SK-N-SH (cell line): ENCODE results near the gene PFN2. TPM values are rescaled to one million over a fixed set of nuclear protein-coding genes. Genes with fewer than 3 reads are reported as not detected.

Experiments used
- CTCF ChIA-PET: fragments of 300-600, 350-600 bp; formaldehyde crosslinking; extraction: SDS; loops from one replicate; lab custom pipeline; 2021; lab: Yijun Ruan, JAX
- POLR2A ChIA-PET: fragments of 350-600 bp; sonication (Branson Sonifier 250); formaldehyde crosslinking; extraction: SDS; loops from one replicate; lab custom pipeline; 2020; ENCODE audit warnings: antibody characterized with exemption, inconsistent platforms; lab: Yijun Ruan, JAX
- DNase-seq: peaks from one replicate; pipeline ENCODE4 v3.0.0; 2012
- H2AFZ ChIP-seq: fragments of 200-600 bp; sonication (generic); 2 replicates; pipeline ENCODE4 v1.8.1; 2016; ENCODE audit warnings: antibody characterized with exemption, mild to moderate bottlenecking, low read depth
- H3F3A ChIP-seq: fragments of 200-600 bp; sonication (generic); replicated peaks from 2 replicates; pipeline ENCODE3; 2016; ENCODE audit warnings: antibody characterized with exemption, mild to moderate bottlenecking; ENCODE audit not compliant: insufficient read depth
- H3K27ac ChIP-seq, 2 experiments: fragments of 200-500 bp in 1 of 2; fragments of 200-600 bp in 1 of 2; sonication (Bioruptor generic) in 1 of 2; sonication (generic), shearing (Covaris generic) in 1 of 2; 2 replicates each; pipeline versions ENCODE4 v1.5.1 to v1.6.1; 2014 to 2016; ENCODE audit warnings: low read depth in 2 of 2, inconsistent platforms in 1 of 2, low read length in 1 of 2, mild to moderate bottlenecking in 1 of 2, mixed read lengths in 1 of 2
- H3K27me3 ChIP-seq: fragments of 200-600 bp; sonication (generic), shearing (Covaris generic); 2 replicates; pipeline ENCODE4 v1.6.1; 2016; ENCODE audit warnings: mixed run types; ENCODE audit not compliant: insufficient read depth
- H3K36me3 ChIP-seq, 2 experiments: fragments of 200-500 bp in 1 of 2; fragments of 200-600 bp in 1 of 2; sonication (Bioruptor generic) in 1 of 2; sonication (generic) in 1 of 2; replicated peaks in 1 of 2; 2 replicates each; pipeline versions ENCODE3 to v1.5.1; 2014 to 2016; ENCODE audit warnings: low read length in 1 of 2, mild to moderate bottlenecking in 1 of 2; ENCODE audit not compliant: insufficient read depth in 2 of 2, control insufficient read depth in 1 of 2
- H3K4me1 ChIP-seq, 2 experiments: fragments of 200-500 bp in 1 of 2; fragments of 200-600 bp in 1 of 2; sonication (Bioruptor generic) in 1 of 2; sonication (generic), shearing (Covaris generic) in 1 of 2; 2 replicates each; pipeline versions ENCODE4 v1.5.1 to v1.6.1; 2014 to 2016; ENCODE audit warnings: low read depth in 1 of 2, low read length in 1 of 2, mixed run types in 1 of 2; ENCODE audit not compliant: insufficient read depth in 2 of 2, control insufficient read depth in 1 of 2
- H3K4me2 ChIP-seq: fragments of 200-600 bp; sonication (generic), shearing (Covaris generic); 2 replicates; pipeline ENCODE4 v1.6.1; 2017; ENCODE audit warnings: mixed run types
- H3K4me3 ChIP-seq, 2 experiments: fragments of 200-500 bp in 1 of 2; fragments of 200-600 bp in 1 of 2; sonication (Bioruptor generic) in 1 of 2; sonication (generic), shearing (Covaris generic) in 1 of 2; 2 replicates each; pipeline versions ENCODE4 v1.5.1 to v1.8.1; 2014 to 2016; ENCODE audit warnings: low read depth in 2 of 2, inconsistent platforms in 1 of 2, low read length in 1 of 2, mild to moderate bottlenecking in 1 of 2, mixed read lengths in 1 of 2, moderate library complexity in 1 of 2
- H3K79me2 ChIP-seq: fragments of 200-600 bp; sonication (generic); 2 replicates; pipeline ENCODE4 v1.8.1; 2017; ENCODE audit warnings: mild to moderate bottlenecking; ENCODE audit not compliant: insufficient read depth
- H3K9ac ChIP-seq: fragments of 200-600 bp; sonication (generic); 2 replicates; pipeline ENCODE4 v1.6.1; 2017; ENCODE audit warnings: mixed run types
- H3K9me2 ChIP-seq: fragments of 200-600 bp; sonication (generic); 2 replicates; pipeline ENCODE4 v1.6.1; 2017; ENCODE audit warnings: mixed run types
- H3K9me3 ChIP-seq: fragments of 200-600 bp; sonication (generic); 2 replicates; pipeline ENCODE4 v1.6.1; 2017; ENCODE audit warnings: mixed run types, mild to moderate bottlenecking, moderate library complexity
- H4K20me1 ChIP-seq: fragments of 200-600 bp; sonication (generic); 2 replicates; pipeline ENCODE4 v1.6.1; 2017; ENCODE audit warnings: mild to moderate bottlenecking, mixed run types; ENCODE audit not compliant: insufficient read depth
- ELF1 ChIP-seq: IDR thresholded peaks from 2 replicates; pipeline ENCODE4 v1.4.0; 2012
- EZH2phosphoT487 ChIP-seq: fragments of 200-600 bp; sonication (generic); IDR thresholded peaks from 2 replicates; pipeline ENCODE4 v1.6.1; 2017; ENCODE audit warnings: low read depth, mixed run types, mild to moderate bottlenecking, antibody characterized with exemption, moderate library complexity, borderline replicate concordance
- FOSL2 ChIP-seq: IDR thresholded peaks from 2 replicates; pipeline ENCODE4 v1.4.0; 2012; ENCODE audit warnings: low read depth, mild to moderate bottlenecking, moderate library complexity, borderline replicate concordance
- FOXJ3 ChIP-seq: sonication (generic); formaldehyde crosslinking; IDR thresholded peaks from 2 replicates; pipeline ENCODE4 v1.5.1; 2020; ENCODE audit warnings: mild to moderate bottlenecking, missing genetic modification reagents
- FOXM1 ChIP-seq: IDR thresholded peaks from 2 replicates; pipeline ENCODE4 v1.4.0; 2012; ENCODE audit warnings: low read depth, mild to moderate bottlenecking
- GABPA ChIP-seq: IDR thresholded peaks from 2 replicates; pipeline ENCODE4 v1.4.0; 2012; ENCODE audit warnings: low read depth, mild to moderate bottlenecking
- GATA2 ChIP-seq: sonication (generic); formaldehyde crosslinking; IDR thresholded peaks from 2 replicates; pipeline ENCODE4 v1.5.0; 2020; ENCODE audit warnings: mild to moderate bottlenecking, missing genetic modification reagents
- MEF2A ChIP-seq: IDR thresholded peaks from 2 replicates; pipeline ENCODE4 v1.4.0; 2012; ENCODE audit warnings: low read depth, borderline replicate concordance
- MXI1 ChIP-seq: IDR thresholded peaks from 2 replicates; pipeline ENCODE4 v1.6.1; 2012; ENCODE audit warnings: mild to moderate bottlenecking, low read depth, low read length, improper control_type of control experiment
- NFIC ChIP-seq: IDR thresholded peaks from 2 replicates; pipeline ENCODE4 v1.4.0; 2012; ENCODE audit warnings: borderline replicate concordance
- NRF1 ChIP-seq: IDR thresholded peaks from 2 replicates; pipeline ENCODE4 v1.6.1; 2012; ENCODE audit warnings: low read depth, mild to moderate bottlenecking, low read length
- POLR2AphosphoS5 ChIP-seq: IDR thresholded peaks from 2 replicates; pipeline ENCODE4 v1.6.1; 2012; ENCODE audit warnings: low read depth, low read length
- RAD21 ChIP-seq: IDR thresholded peaks from 2 replicates; pipeline ENCODE4 v1.6.1; 2012; ENCODE audit warnings: mild to moderate bottlenecking, low read length
- RCOR1 ChIP-seq: fragments of 150-350 bp; IDR thresholded peaks from 2 replicates; pipeline ENCODE4 v1.6.1; 2017; ENCODE audit warnings: antibody characterized with exemption, low read length
- RFX5 ChIP-seq: IDR thresholded peaks from 2 replicates; pipeline ENCODE4 v1.6.1; 2012; ENCODE audit warnings: mild to moderate bottlenecking, improper control_type of control experiment, low read length
- RXRA ChIP-seq: IDR thresholded peaks from 2 replicates; pipeline ENCODE4 v1.4.0; 2012; ENCODE audit warnings: low read depth, mild to moderate bottlenecking, borderline replicate concordance
- SIN3A ChIP-seq: IDR thresholded peaks from 2 replicates; pipeline ENCODE4 v1.6.1; 2012; ENCODE audit warnings: low read depth, mild to moderate bottlenecking, low read length, moderate library complexity, borderline replicate concordance
- SMC3 ChIP-seq: IDR thresholded peaks from 2 replicates; pipeline ENCODE4 v1.6.1; 2012; ENCODE audit warnings: low read depth, low read length, improper control_type of control experiment
- TEAD4 ChIP-seq: IDR thresholded peaks from 2 replicates; pipeline ENCODE4 v1.4.0; 2012; ENCODE audit warnings: mild to moderate bottlenecking, borderline replicate concordance; ENCODE audit not compliant: insufficient read depth
- YY1 ChIP-seq: IDR thresholded peaks from 2 replicates; pipeline ENCODE4 v1.4.0; 2012; ENCODE audit warnings: low read depth, mild to moderate bottlenecking
- WGBS: methylation state at CpG from one replicate; pipeline ENCODE4 v1.1.6; 2017; ENCODE audit warnings: low lambda C conversion rate; 5-methylcytosine and 5-hydroxymethylcytosine counted together
- polyA plus RNA-seq, 3 experiments: library from polyadenylated mRNA; depleted of rRNA; stranded (reverse); fragments of >200 nt; gene quantifications; 2 replicates each; pipeline ENCODE4 v1.2.3, GENCODE V29; 2012
- TF ChIP-seq, protein P1 (sequence below): IDR thresholded peaks from 2 replicates; pipeline ENCODE4 v1.4.0; 2012; ENCODE audit warnings: low read depth
- TF ChIP-seq, protein P2 (sequence below): fragments of 150-350 bp; IDR thresholded peaks from 2 replicates; pipeline ENCODE4 v1.6.1; 2017; ENCODE audit warnings: antibody characterized with exemption, low read length, low read depth, borderline replicate concordance
- TF ChIP-seq, protein P3 (sequence below): IDR thresholded peaks from 2 replicates; pipeline ENCODE4 v1.4.0; 2012; ENCODE audit warnings: low read depth, borderline replicate concordance
- TF ChIP-seq, protein P4 (sequence below): fragments of 150-350 bp; IDR thresholded peaks from 2 replicates; pipeline ENCODE4 v1.6.1; 2016; ENCODE audit warnings: mild to moderate bottlenecking, low read depth, low read length
- TF ChIP-seq, protein P5 (sequence below): fragments of 200-600 bp; sonication (generic); IDR thresholded peaks from 2 replicates; pipeline ENCODE4 v1.6.1; 2017; ENCODE audit warnings: antibody characterized with exemption, mild to moderate bottlenecking, moderate library complexity
- TF ChIP-seq, protein P6 (sequence below): IDR thresholded peaks from 2 replicates; pipeline ENCODE4 v1.4.0; 2012; ENCODE audit warnings: low read depth, borderline replicate concordance

PFN2 gene
- polyA plus RNA-seq, 1 of the 3 experiments (the other 2 are of a cell fraction) = 594 TPM

DNA sequence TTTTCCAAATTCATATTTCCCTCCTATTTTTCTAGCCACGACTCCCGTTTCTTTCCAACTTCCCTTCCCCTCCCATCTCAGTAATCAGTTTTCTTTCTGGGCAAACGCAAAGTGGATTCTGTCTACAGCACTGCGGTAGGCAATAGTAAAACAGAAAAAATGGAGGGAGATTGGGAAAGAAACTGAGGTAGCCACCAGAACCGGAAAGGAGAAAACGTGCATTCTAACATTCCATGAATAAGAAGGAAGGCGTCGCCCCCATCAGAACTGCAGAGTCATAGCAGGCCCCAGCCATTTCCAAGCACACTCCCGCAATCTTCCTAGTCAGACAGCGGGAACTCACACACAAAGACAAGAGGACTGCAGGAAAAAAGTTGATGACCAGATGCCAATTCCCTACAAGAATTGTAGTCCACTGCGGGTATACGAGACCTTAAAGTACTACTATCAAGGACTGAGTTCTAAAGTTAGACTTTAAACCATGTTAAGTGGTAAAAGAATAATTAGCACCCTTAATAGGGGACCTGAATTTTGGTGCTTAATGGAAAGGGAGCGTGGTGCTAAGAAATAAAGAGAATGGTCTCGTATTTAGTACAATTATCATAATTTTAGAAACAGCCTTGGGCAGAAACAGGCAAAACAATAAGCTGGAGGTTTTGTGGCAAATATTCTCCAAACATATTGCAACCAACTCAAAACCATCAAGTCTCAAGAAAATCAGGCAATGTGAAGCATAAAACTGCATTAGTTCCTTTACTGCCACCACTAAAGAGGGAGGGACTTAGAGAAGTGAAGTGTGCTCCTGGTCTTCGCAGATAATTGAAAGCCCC lies 1.4 kb downstream of the PFN2 start:
- Histone ChIP-seq H3K4me3 (peak overlapping the region; percentile 76 to 93), H3K27ac (peak overlapping the region; percentile 94 to 98), H3K4me1 (peaks cover 5 to 17% of the 10 kb centered on the region in 2 experiments; a peak in 3 of 4 replicates), H3K9me2 (no peaks in the 10 kb centered on the region), H2AFZ (no peak overlapping the region; the same call in 1 of the 2 replicates), H3K36me3 (peaks cover 38 to 49% of the 10 kb centered on the region in 2 experiments), H3K4me2 (peak overlapping the region; percentile 80), H3K27me3 (no peaks in the 10 kb centered on the region), H3K9me3 (peaks cover 2% of the 10 kb centered on the region; the same call in 1 of the 2 replicates), H3K9ac (peak overlapping the region; percentile 96), H4K20me1 (peaks cover 40% of the 10 kb centered on the region), H3K79me2 (peaks cover 91% of the 10 kb centered on the region), H3F3A (peaks cover 26% of the 10 kb centered on the region)
- 1% methylated on average over 15 of the region's 15 CpGs for WGBS
- ChIA-PET POLR2A (no interaction called here), CTCF (interaction anchor here (0.9 to 11.5 kb wide), 8 partner anchors 11 to 250 kb away, joined by 3 to 134 read pairs (median 16); no protein-coding TSS in a partner anchor)
- DNase-seq = peak; percentile 46
- TF ChIP-seq RAD21 (peak; percentile 57), TEAD4 (no peak), FOXM1 (no peak), MXI1 (peak; percentile 84), RCOR1 (0 out of 2 replicates have a peak, but pooled peaks have one; percentile 37), FOXJ3 (CRISPR knock-in tag) (no peak), NRF1 (no peak), RFX5 (no peak), MEF2A (no peak), ELF1 (no peak), GABPA (no peak), SMC3 (peak; percentile 23), YY1 (0 out of 2 replicates have a peak, but pooled peaks have one; percentile 61), SIN3A (peak; percentile 41; the same call in 1 of the 2 replicates), POLR2AphosphoS5 (peak; percentile 61; the same call in 1 of the 2 replicates), FOSL2 (no peak), EZH2phosphoT487 (no peak), GATA2 (CRISPR knock-in tag) (0 out of 2 replicates have a peak, but pooled peaks have one; percentile 5), NFIC (peak; percentile 7; the same call in 1 of the 2 replicates), RXRA (no peak)
- TF ChIP-seq, protein P1, sequence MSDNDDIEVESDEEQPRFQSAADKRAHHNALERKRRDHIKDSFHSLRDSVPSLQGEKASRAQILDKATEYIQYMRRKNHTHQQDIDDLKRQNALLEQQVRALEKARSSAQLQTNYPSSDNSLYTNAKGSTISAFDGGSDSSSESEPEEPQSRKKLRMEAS = peak; percentile 87
- TF ChIP-seq, protein P2, sequence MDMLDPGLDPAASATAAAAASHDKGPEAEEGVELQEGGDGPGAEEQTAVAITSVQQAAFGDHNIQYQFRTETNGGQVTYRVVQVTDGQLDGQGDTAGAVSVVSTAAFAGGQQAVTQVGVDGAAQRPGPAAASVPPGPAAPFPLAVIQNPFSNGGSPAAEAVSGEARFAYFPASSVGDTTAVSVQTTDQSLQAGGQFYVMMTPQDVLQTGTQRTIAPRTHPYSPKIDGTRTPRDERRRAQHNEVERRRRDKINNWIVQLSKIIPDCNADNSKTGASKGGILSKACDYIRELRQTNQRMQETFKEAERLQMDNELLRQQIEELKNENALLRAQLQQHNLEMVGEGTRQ = no peak
- TF ChIP-seq, protein P3, sequence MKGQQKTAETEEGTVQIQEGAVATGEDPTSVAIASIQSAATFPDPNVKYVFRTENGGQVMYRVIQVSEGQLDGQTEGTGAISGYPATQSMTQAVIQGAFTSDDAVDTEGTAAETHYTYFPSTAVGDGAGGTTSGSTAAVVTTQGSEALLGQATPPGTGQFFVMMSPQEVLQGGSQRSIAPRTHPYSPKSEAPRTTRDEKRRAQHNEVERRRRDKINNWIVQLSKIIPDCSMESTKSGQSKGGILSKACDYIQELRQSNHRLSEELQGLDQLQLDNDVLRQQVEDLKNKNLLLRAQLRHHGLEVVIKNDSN = no peak
- TF ChIP-seq, protein P4, sequence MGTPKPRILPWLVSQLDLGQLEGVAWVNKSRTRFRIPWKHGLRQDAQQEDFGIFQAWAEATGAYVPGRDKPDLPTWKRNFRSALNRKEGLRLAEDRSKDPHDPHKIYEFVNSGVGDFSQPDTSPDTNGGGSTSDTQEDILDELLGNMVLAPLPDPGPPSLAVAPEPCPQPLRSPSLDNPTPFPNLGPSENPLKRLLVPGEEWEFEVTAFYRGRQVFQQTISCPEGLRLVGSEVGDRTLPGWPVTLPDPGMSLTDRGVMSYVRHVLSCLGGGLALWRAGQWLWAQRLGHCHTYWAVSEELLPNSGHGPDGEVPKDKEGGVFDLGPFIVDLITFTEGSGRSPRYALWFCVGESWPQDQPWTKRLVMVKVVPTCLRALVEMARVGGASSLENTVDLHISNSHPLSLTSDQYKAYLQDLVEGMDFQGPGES = no peak
- TF ChIP-seq, protein P5, sequence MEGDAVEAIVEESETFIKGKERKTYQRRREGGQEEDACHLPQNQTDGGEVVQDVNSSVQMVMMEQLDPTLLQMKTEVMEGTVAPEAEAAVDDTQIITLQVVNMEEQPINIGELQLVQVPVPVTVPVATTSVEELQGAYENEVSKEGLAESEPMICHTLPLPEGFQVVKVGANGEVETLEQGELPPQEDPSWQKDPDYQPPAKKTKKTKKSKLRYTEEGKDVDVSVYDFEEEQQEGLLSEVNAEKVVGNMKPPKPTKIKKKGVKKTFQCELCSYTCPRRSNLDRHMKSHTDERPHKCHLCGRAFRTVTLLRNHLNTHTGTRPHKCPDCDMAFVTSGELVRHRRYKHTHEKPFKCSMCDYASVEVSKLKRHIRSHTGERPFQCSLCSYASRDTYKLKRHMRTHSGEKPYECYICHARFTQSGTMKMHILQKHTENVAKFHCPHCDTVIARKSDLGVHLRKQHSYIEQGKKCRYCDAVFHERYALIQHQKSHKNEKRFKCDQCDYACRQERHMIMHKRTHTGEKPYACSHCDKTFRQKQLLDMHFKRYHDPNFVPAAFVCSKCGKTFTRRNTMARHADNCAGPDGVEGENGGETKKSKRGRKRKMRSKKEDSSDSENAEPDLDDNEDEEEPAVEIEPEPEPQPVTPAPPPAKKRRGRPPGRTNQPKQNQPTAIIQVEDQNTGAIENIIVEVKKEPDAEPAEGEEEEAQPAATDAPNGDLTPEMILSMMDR = peak; percentile 30; the same call in 1 of the 2 replicates
- TF ChIP-seq, protein P6, sequence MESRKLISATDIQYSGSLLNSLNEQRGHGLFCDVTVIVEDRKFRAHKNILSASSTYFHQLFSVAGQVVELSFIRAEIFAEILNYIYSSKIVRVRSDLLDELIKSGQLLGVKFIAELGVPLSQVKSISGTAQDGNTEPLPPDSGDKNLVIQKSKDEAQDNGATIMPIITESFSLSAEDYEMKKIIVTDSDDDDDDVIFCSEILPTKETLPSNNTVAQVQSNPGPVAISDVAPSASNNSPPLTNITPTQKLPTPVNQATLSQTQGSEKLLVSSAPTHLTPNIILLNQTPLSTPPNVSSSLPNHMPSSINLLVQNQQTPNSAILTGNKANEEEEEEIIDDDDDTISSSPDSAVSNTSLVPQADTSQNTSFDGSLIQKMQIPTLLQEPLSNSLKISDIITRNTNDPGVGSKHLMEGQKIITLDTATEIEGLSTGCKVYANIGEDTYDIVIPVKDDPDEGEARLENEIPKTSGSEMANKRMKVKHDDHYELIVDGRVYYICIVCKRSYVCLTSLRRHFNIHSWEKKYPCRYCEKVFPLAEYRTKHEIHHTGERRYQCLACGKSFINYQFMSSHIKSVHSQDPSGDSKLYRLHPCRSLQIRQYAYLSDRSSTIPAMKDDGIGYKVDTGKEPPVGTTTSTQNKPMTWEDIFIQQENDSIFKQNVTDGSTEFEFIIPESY = no peak
